ENCODE results near the gene LAGE3. TPM values are rescaled to one million over a fixed set of nuclear protein-coding genes. Genes with fewer than 3 reads are reported as not detected.

The LAGE3 gene
- total RNA-seq, 4 donors from 2014 or later = 22.9 to 50.0 (median 28.5) TPM

GRCh38 chrX:154439841-154440240, 39.2 kb downstream of the LAGE3 start:
- DNase-seq (ENCODE audit: low spot score in 2 of 2) = no peak
- TF ChIP-seq POLR2A (IDR thresholded peaks at IDR 0.05) (no peak), CTCF (IDR thresholded peaks at IDR 0.05) (no peak)
- no peak overlapping the region for H3K4me3 ChIP-seq (ENCODE audit: low read depth, poor library complexity, severe bottlenecking)
- intact Hi-C loops (cut with DNase I; ENCODE audit: low total_unique reads) = no loop called here
- WGBS, 2 donors = 91 to 93% methylated on average over 10 to 18 of the region's 18 CpGs

- intact Hi-C loops (cut with DNase I; ENCODE audit: low total_unique reads) = no loop called here
- WGBS, 2 donors = 45 to 68% methylated on average over 28 of the region's 28 CpGs
- TF ChIP-seq CTCF (IDR thresholded peaks at IDR 0.05) (no peak), POLR2A (IDR thresholded peaks at IDR 0.05) (no peak)
- H3K4me3 ChIP-seq (ENCODE audit: low read depth, poor library complexity, severe bottlenecking) = peak overlapping the region; percentile 32
- no peak for DNase-seq (ENCODE audit: low spot score in 2 of 2)
Measured at GRCh38 chrX:154437971-154438893, 40.8 kb downstream of the LAGE3 start.

GRCh38 chrX:154436983-154437752, 41.9 kb downstream of the LAGE3 start, which contains the start of gene GDI1:
Gene GDI1 (plus strand): TSS chrX:154437154. CDS start chrX:154437255, 101 bp downstream.
- intact Hi-C loops (cut with DNase I; ENCODE audit: low total_unique reads) = no loop called here
- TF ChIP-seq CTCF (IDR thresholded peaks at IDR 0.05) (no peak), POLR2A (IDR thresholded peaks at IDR 0.05) (no peak)
- DNase-seq (ENCODE audit: low spot score in 2 of 2) = no peak
- 0 to 59% methylated on average over 16 to 61 of the region's 93 CpGs for WGBS, 2 donors
- H3K4me3 ChIP-seq (ENCODE audit: low read depth, poor library complexity, severe bottlenecking) = peak within 1 kb of the TSS; percentile 32

- DNase-seq (ENCODE audit: low spot score in 2 of 2) = no peak
- TF ChIP-seq CTCF (IDR thresholded peaks at IDR 0.05) (no peak), POLR2A (IDR thresholded peaks at IDR 0.05) (no peak)
- WGBS, 2 donors = 23 to 58% methylated on average over 8 to 23 of the region's 78 CpGs
- intact Hi-C loops (cut with DNase I; ENCODE audit: low total_unique reads) = no loop called here
- peak overlapping the region; percentile 32 for H3K4me3 ChIP-seq (ENCODE audit: low read depth, poor library complexity, severe bottlenecking)
Measured at GRCh38 chrX:154436374-154436982, 42.6 kb downstream of the LAGE3 start.

- DNase-seq (ENCODE audit: low spot score in 2 of 2) = no peak
- intact Hi-C loops (cut with DNase I; ENCODE audit: low total_unique reads) = no loop called here
- WGBS, 2 donors = 90 to 93% methylated on average over 17 to 19 of the region's 19 CpGs
- H3K4me3 ChIP-seq (ENCODE audit: low read depth, poor library complexity, severe bottlenecking) = no peak overlapping the region
- TF ChIP-seq CTCF (IDR thresholded peaks at IDR 0.05) = no peak
- no peak for TF ChIP-seq POLR2A (IDR thresholded peaks at IDR 0.05)
Measured at GRCh38 chrX:154435171-154435733, 43.8 kb downstream of the LAGE3 start.
